IMR-90 (cell line): ENCODE measurements around the gene CGRRF1. TPM values are rescaled to one million over a fixed set of nuclear protein-coding genes. Genes with fewer than 3 reads are reported as not detected.

Source experiments
- ATAC-seq: fragments of 200-7000 bp; cut with Tn5 transposase; 2 replicates; pipeline ENCODE4 v1.9.1; 2020; ENCODE audit warnings: low read depth, mild to moderate bottlenecking, moderate library complexity
- BruUV-seq: library from RNA; stranded (reverse); fragments of 400-500 nt; replicated peaks from 2 replicates; lab custom pipeline; 2021; lab: Mats Ljungman, UMichigan
- CTCF ChIA-PET: fragments of 300-600 bp; formaldehyde crosslinking; extraction: SDS; loops from one replicate; lab custom pipeline; 2021; ENCODE audit warnings: antibody characterized with exemption; lab: Yijun Ruan, JAX
- POLR2A ChIA-PET: fragments of 300-600 bp; sonication (Branson Sonifier 250); formaldehyde crosslinking; loops from one replicate; lab custom pipeline; 2022; ENCODE audit warnings: antibody characterized with exemption; ENCODE audit not compliant: unreplicated experiment; lab: Charles Lee
- DNase-seq: peaks from one replicate; pipeline ENCODE4 v3.0.0; 2013
- H2AFZ ChIP-seq: replicated peaks from 2 replicates; pipeline ENCODE3; 2013; ENCODE audit warnings: low read length, mild to moderate bottlenecking; ENCODE audit not compliant: poor library complexity
- H2AK5ac ChIP-seq: 2 replicates; pipeline ENCODE4 v1.6.1; 2013; ENCODE audit warnings: low read depth, low read length, inconsistent platforms
- H2AK9ac ChIP-seq: replicated peaks from 2 replicates; pipeline ENCODE3; 2013; ENCODE audit warnings: mild to moderate bottlenecking, low read depth, low read length, moderate library complexity; ENCODE audit not compliant: poor library complexity
- H2BK120ac ChIP-seq: 2 replicates; pipeline ENCODE4 v1.6.1; 2013; ENCODE audit warnings: low read depth, low read length, inconsistent platforms
- H2BK15ac ChIP-seq: 3 replicates; pipeline ENCODE4 v1.6.1; 2013; ENCODE audit warnings: low read depth, low read length, inconsistent platforms
- H2BK20ac ChIP-seq: 2 replicates; pipeline ENCODE4 v1.6.1; 2013; ENCODE audit warnings: low read depth, mild to moderate bottlenecking, inconsistent platforms, low read length, moderate library complexity
- H2BK5ac ChIP-seq: 2 replicates; pipeline ENCODE4 v1.6.1; 2013; ENCODE audit warnings: mild to moderate bottlenecking, low read depth, low read length, inconsistent platforms; ENCODE audit not compliant: poor library complexity, severe bottlenecking
- H3K14ac ChIP-seq: replicated peaks from 2 replicates; pipeline ENCODE4 v1.6.1; 2013; ENCODE audit warnings: low read depth, low read length, inconsistent platforms
- H3K18ac ChIP-seq: 2 replicates; pipeline ENCODE4 v1.6.1; 2013; ENCODE audit warnings: low read depth, low read length, control low read depth
- H3K23ac ChIP-seq: 2 replicates; pipeline ENCODE4 v1.6.1; 2013; ENCODE audit warnings: low read depth, low read length, inconsistent platforms
- H3K27ac ChIP-seq: 2 replicates; pipeline ENCODE4 v1.5.1; 2013; ENCODE audit warnings: mild to moderate bottlenecking, control low read depth, low read length; ENCODE audit not compliant: insufficient read depth
- H3K27me3 ChIP-seq: 2 replicates; pipeline ENCODE4 v1.6.1; 2013; ENCODE audit warnings: low read length; ENCODE audit not compliant: control insufficient read depth, insufficient read depth
- H3K36me3 ChIP-seq: 2 replicates; pipeline ENCODE4 v1.6.1; 2013; ENCODE audit warnings: low read length, mixed read lengths; ENCODE audit not compliant: control insufficient read depth, insufficient read depth
- H3K4ac ChIP-seq: 2 replicates; pipeline ENCODE4 v1.6.1; 2013; ENCODE audit warnings: low read depth, low read length, inconsistent platforms
- H3K4me1 ChIP-seq: 2 replicates; pipeline ENCODE4 v1.6.1; 2013; ENCODE audit warnings: low read length, mixed read lengths; ENCODE audit not compliant: control insufficient read depth, insufficient read depth
- H3K4me2 ChIP-seq: 2 replicates; pipeline ENCODE4 v1.6.1; 2013; ENCODE audit warnings: low read depth, mild to moderate bottlenecking, control low read depth, low read length, moderate library complexity
- H3K4me3 ChIP-seq: 2 replicates; pipeline ENCODE4 v1.5.1; 2013; ENCODE audit warnings: low read depth, mild to moderate bottlenecking, control low read depth, low read length, moderate library complexity; ENCODE audit not compliant: insufficient read depth
- H3K56ac ChIP-seq: 2 replicates; pipeline ENCODE4 v1.6.1; 2013; ENCODE audit warnings: low read length, inconsistent platforms; ENCODE audit not compliant: insufficient read depth; ENCODE audit errors: extremely low read depth
- H3K79me1 ChIP-seq, 2 experiments: 2 replicates each; pipeline ENCODE4 v1.6.1; 2013; ENCODE audit warnings: low read length in 2 of 2, inconsistent platforms in 1 of 2, low read depth in 1 of 2
- H3K9ac ChIP-seq: 2 replicates; pipeline ENCODE4 v1.6.1; 2013; ENCODE audit warnings: low read depth, low read length, control low read depth
- H3K9me1 ChIP-seq: 2 replicates; pipeline ENCODE4 v1.6.1; 2013; ENCODE audit warnings: low read length, inconsistent platforms; ENCODE audit not compliant: insufficient read depth
- H3K9me3 ChIP-seq: 2 replicates; pipeline ENCODE4 v1.6.1; 2013; ENCODE audit warnings: low read length; ENCODE audit not compliant: control insufficient read depth, insufficient read depth
- H4K20me1 ChIP-seq: 2 replicates; pipeline ENCODE4 v1.6.1; 2013; ENCODE audit warnings: low read length, inconsistent platforms; ENCODE audit not compliant: insufficient read depth
- H4K5ac ChIP-seq: 2 replicates; pipeline ENCODE4 v1.6.1; 2013; ENCODE audit warnings: mild to moderate bottlenecking, low read depth, low read length, control low read depth
- H4K8ac ChIP-seq, 2 experiments: 2 replicates each; pipeline ENCODE4 v1.6.1; 2013; ENCODE audit warnings: low read depth in 2 of 2, low read length in 2 of 2, control low read depth in 1 of 2, inconsistent platforms in 1 of 2
- H4K91ac ChIP-seq: 2 replicates; pipeline ENCODE4 v1.6.1; 2013; ENCODE audit warnings: low read depth, low read length, inconsistent platforms; ENCODE audit not compliant: insufficient read depth
- FOS ChIP-seq: fragments of 150-350 bp; IDR thresholded peaks from 2 replicates; pipeline ENCODE4 v1.6.1; 2016; ENCODE audit warnings: low read depth, low read length
- MAFK ChIP-seq: IDR thresholded peaks from 2 replicates; pipeline ENCODE4 v1.6.1; 2012; ENCODE audit warnings: low read depth, low read length, improper control_type of control experiment
- NFE2L2 ChIP-seq: fragments of 150-350 bp; IDR thresholded peaks from 2 replicates; pipeline ENCODE4 v1.6.1; 2016; ENCODE audit warnings: low read depth, mild to moderate bottlenecking, low read length
- RAD21 ChIP-seq: IDR thresholded peaks from 2 replicates; pipeline ENCODE4 v1.6.1; 2012; ENCODE audit warnings: low read length, improper control_type of control experiment
- SMC3 ChIP-seq: fragments of 150-350 bp; IDR thresholded peaks from 2 replicates; pipeline ENCODE4 v1.6.1; 2016; ENCODE audit warnings: low read depth, mild to moderate bottlenecking, antibody characterized with exemption, low read length, moderate library complexity
- WGBS, 2 experiments: methylation state at CpG; one replicate each; pipeline versions ENCODE4 v1.1.5 to v1.1.7; 2013; ENCODE audit warnings: missing lambda C conversion rate in 2 of 2; ENCODE audit not compliant: insufficient read length in 1 of 2; ENCODE audit errors: extremely low coverage in 2 of 2; 5-methylcytosine and 5-hydroxymethylcytosine counted together
- dilution Hi-C: fragments of 300-500 bp; cut with HindIII; formaldehyde crosslinking; loops from one replicate; pipeline ENCODE4 v1.14.3; 2018; ENCODE audit warnings: low sequenced_read_pairs; ENCODE audit not compliant: unreplicated experiment
- in situ Hi-C: fragments of 300-500 bp; cut with MboI; formaldehyde crosslinking; loops from 3 replicates; pipeline ENCODE4 v1.14.3; 2019; ENCODE audit warnings: low sequenced_read_pairs, inconsistent platforms, mixed read lengths
- intact Hi-C: fragments of 100-400 bp; cut with micrococcal nuclease; formaldehyde crosslinking; loops from 2 replicates; pipeline ENCODE4 v1.10.0; 2022
- polyA plus RNA-seq, 3 experiments: library from polyadenylated mRNA; depleted of rRNA; stranded (reverse); fragments of >200 nt; gene quantifications; 2 replicates each; pipeline ENCODE4 v1.2.3, GENCODE V29; 2012; ENCODE audit warnings: low replicate concordance in 1 of 3
- total RNA-seq: library from RNA; depleted of rRNA; stranded (reverse); fragments of >200 nt; gene quantifications from 2 replicates; pipeline ENCODE4 v1.2.3, GENCODE V29; 2012

CGRRF1 gene
- total and polyA plus RNA-seq, 2 of the 4 experiments (the other 2 are of a cell fraction), result 6.0 to 13.8 TPM

- H3K18ac ChIP-seq, result no peak overlapping the region
- no peak overlapping the region for H3K4me3 ChIP-seq
- H3K4me2 ChIP-seq, result no peak overlapping the region
- no peaks in the 10 kb centered on the region for H3K9me3 ChIP-seq
- H2BK120ac ChIP-seq, result no peak overlapping the region
- peaks cover 37 to 71% of the 10 kb centered on the region in 2 experiments for H3K79me1 ChIP-seq
- peak overlapping the region; percentile 12; the same call in 1 of the 2 replicates for H3K23ac ChIP-seq
- H3K27ac ChIP-seq, result no peak overlapping the region
- no TSS peak for BruUV-seq
- WGBS, 2 experiments, result 100% methylated on average over 2 of the region's 3 CpGs; no CpG with 5 or more reads in 1 of the 2 experiments
- no peak overlapping the region for H2BK20ac ChIP-seq
- dilution Hi-C loops (no loop called here), in situ Hi-C loops (no loop called here), intact Hi-C loops (no loop called here)
- no peak overlapping the region for H3K9ac ChIP-seq
- H4K8ac ChIP-seq, result no peak overlapping the region
- ATAC-seq, result no peak
- TF ChIP-seq SMC3 (no peak), MAFK (no peak), RAD21 (no peak), NFE2L2 (no peak), FOS (no peak)
- H2BK5ac ChIP-seq, result no peak overlapping the region
- H2BK15ac ChIP-seq, result no peak overlapping the region
- no peak overlapping the region for H4K91ac ChIP-seq
- H3K9me1 ChIP-seq, result peaks cover 30% of the 10 kb centered on the region
- H3K14ac ChIP-seq, result no peak overlapping the region
- no peak overlapping the region for H3K56ac ChIP-seq
- ChIA-PET CTCF (interaction anchor here (1.0 kb wide), 1 partner anchor 11 kb away, joined by 3 read pairs; no protein-coding TSS in a partner anchor), POLR2A (no interaction called here)
- no peak overlapping the region for H2AFZ ChIP-seq
- peaks cover 13% of the 10 kb centered on the region for H3K36me3 ChIP-seq
- no peak for DNase-seq
- no peak overlapping the region for H4K5ac ChIP-seq
- H4K20me1 ChIP-seq, result peaks cover 76% of the 10 kb centered on the region
- H3K4ac ChIP-seq, result no peak overlapping the region
- H2AK9ac ChIP-seq, result no peak overlapping the region
- peaks cover 24% of the 10 kb centered on the region for H3K4me1 ChIP-seq
- H3K27me3 ChIP-seq, result no peaks in the 10 kb centered on the region
- H2AK5ac ChIP-seq, result no peak overlapping the region
These were observed 71.2 kb downstream of the CGRRF1 start for GRCh38 chr14:54580933-54581332.
